Eye (tissue), 1 donor: ENCODE measurements around the gene ACOT12.
"Not testable (repeated sequence)": the region's sequence is repeated elsewhere in the genome, so short reads cannot be mapped to it uniquely, and the experiment has no call there.

Source experiments
- DNase-seq: peaks from one replicate; pipeline ENCODE4 v3.0.0-alpha.2; 2015

The ACOT12 gene

DNA sequence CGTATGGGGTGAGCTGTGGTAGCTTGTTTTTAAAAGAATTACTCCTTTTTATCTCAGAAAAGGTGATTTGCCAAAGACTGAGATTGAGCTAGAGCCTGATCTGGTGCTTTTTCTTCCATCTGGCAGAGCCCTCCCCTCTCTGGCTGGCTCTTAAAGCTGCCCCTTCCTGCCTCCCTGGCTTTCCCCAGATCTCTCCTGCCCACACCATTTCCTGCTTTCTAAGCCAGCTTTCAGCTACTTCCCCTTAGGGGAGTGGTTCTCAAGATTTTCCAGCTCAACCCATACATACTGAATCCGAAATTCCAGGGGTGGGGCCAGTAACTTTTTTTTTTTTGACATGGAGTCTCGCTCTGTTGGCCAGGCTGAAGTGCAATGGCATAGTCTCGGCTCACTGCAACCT is 4.8 kb upstream of the ACOT12 start:
- DNase-seq = no peak

DNA sequence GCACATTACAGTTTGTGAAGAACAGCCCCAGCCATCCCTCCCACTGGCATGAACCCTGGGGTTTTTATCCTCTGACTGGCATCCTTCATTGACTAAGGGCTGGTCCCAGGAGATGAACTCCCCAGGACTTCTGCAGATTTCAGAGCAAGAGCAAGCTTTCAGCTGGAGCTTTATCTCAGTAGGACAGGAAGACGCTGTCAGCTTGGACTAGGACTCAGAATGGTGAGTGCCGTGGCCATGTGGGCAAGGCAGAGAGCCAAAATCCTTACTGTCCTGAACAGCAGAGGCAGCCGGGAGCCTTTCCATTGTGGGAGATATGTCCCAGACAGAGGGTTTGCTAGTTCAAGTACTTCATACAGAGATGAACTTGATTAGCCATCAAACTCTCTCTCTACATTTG is 3.2 kb upstream of the ACOT12 start:
- DNase-seq = no peak

DNA sequence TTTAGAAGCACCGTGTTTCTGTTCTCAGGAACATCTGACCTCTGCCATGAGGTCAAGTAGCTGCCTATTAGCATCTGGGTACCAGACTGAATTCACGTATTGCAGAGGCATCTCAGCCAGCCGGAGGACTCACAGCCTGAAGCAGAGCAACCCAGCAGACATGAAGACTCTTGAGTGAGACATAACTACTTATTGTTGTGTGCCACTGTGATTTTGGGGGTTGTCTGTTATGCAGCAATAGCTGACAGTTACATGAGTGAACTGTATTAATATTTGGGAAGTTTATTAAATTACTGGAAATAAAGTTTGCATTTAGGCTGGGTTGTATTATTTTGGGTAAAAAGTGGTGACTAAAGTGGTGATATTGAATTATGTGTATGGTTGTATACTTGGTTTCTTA is 1.3 kb upstream of the ACOT12 start:
- no peak for DNase-seq

- DNase-seq = no peak
Measured at GRCh38 chr5:81393430-81393782, 528 bp downstream of the ACOT12 start.

DNA sequence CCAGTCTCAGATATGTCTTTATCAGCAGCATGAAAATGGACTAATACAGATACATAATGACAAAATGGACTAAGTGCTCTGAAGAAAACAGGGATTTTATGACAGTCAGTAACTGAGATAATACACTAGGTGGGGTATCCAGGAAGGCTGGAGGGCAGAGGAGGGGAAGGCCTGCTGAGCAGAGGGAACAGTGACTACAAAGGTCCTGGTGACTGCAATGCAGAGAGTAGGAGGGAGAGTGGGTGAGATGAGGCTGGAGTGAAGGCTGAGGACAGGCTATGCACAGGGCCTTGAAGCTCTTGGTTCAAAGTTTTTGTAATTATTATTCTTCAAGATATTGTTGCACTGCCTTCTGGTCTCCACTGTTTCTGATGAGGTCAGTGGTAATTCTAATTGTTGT is 4.9 kb downstream of the ACOT12 start:
- no peak for DNase-seq

DNA sequence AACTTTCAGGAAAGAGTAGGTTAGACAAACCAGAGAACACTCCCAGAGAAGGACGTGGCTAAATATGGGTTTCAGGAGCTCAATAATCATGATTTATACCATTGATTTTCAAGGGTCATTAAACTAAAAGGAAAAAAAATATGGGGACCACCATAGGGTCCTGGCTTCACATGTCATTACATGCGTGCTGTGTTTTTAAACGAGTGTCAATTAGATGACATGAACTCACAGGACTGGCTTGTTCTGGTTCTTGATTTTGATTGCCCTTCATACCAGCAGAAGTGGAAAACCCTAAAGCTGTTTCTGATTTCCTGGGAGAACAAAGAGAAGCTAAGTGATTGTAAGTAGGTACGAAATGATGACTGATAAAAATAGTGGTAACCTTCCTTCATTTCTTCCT is 5.8 kb downstream of the ACOT12 start:
- no peak for DNase-seq

- no peak for DNase-seq
Measured at GRCh38 chr5:81383867-81384266, 10.1 kb downstream of the ACOT12 start.

DNA sequence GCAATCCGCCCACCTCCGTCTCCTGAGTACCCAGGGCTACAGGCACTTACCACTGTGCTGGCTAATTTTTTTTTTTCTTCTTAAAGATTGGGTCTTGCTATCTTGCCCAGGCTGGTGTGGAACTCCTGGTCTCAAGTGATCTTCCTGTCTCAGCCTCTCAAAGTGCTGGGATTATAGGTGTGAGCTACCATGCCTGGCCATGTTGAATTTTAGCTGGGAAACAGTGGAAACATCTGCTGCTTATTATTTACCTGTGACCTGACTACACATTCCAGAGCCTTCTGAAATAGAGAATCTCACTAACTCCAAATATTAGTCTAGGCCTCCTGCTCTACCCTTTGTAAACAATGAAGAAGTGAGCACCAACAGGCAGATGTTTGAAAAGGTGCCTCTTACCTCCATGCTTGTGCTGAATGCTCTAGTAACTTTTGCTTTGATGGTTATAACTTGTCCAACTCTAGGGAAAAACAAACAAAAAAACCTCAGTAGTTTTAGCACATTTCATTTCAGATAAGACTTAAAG is 22.5 kb downstream of the ACOT12 start:
- no peak for DNase-seq

- DNase-seq = no peak
Measured at GRCh38 chr5:81370912-81371311, 23.0 kb downstream of the ACOT12 start.

GRCh38 chr5:81365541-81365940 is 28.4 kb downstream of the ACOT12 start:
- DNase-seq = no peak

DNA sequence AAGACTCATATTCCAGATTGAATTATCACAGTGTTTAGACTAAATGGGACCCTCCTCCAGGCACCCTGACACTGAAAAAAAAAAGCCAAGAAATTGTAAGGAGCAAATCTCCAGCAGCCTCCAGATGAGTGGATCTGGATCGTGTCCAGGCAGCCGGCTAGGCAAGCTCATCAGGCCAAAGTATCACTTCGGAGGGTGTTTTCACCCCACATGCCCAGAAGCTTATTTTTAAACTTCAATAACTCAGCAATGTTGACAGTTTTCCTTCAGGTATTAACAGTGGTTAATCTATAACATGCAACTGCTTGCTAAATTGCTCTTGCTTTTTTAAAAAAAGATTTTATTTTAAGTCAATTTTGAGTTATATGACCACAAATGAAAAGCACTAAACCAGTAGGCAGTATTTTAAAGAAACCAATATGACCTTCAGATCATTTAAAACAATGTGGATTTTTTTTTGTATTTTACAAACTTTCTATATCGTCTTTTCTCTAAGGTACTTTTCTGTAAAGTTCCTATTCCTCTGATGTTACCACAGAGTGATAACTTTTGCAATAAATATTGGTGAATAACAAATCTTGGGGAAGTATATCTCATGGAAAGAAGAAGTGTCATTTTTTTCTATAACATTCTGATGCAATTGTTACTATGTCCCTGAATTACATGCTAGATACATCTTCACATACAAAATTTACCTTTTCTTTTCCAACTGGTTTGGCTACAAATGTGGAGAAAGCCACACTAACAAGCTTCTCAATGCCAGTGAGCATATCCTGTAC is 30.7 kb downstream of the ACOT12 start:
- DNase-seq = no peak

DNA sequence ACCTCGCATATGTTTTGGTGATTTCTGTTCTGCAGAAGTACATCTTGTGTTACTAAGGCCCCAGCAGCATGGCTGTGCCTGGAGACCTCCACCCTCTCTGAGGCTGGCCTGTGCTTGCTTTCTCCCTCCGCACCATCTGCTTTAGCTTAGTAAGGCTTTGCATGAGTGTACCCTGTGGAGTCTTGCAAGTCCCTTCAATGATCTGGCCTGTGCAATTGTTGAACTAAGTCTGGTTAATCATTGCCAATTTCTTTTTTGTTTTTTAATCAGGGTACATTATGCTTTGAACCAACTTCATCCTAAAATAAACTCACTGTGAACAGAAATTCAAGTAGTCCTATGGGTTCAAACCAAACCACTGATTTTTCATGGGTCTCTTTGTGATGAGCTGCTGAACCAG is 32.3 kb downstream of the ACOT12 start:
- DNase-seq = no peak

DNA sequence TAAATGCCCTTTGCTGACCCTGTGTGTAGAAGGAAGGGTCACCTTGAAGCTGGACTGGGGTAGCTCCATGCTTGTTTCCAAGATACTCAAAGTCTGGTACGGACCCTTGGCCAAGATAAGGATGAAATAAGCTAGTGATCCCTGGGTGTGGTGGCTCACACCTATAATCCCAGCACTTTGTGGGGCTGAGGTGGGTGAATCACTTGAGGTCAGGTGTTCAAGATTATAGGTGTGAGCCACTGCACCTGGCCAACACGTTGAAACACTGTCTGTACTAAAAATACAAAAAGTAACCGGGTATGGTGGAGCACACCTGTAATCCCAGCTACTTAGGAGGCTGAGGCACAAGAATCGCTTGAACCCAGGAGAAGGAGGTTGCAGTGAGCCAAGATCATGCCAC is 33.3 kb downstream of the ACOT12 start:
- no peak for DNase-seq

GRCh38 chr5:81359881-81360280 is 34.1 kb downstream of the ACOT12 start:
- DNase-seq = no peak

- no peak for DNase-seq
Measured at GRCh38 chr5:81359108-81359507, 34.8 kb downstream of the ACOT12 start.

DNA sequence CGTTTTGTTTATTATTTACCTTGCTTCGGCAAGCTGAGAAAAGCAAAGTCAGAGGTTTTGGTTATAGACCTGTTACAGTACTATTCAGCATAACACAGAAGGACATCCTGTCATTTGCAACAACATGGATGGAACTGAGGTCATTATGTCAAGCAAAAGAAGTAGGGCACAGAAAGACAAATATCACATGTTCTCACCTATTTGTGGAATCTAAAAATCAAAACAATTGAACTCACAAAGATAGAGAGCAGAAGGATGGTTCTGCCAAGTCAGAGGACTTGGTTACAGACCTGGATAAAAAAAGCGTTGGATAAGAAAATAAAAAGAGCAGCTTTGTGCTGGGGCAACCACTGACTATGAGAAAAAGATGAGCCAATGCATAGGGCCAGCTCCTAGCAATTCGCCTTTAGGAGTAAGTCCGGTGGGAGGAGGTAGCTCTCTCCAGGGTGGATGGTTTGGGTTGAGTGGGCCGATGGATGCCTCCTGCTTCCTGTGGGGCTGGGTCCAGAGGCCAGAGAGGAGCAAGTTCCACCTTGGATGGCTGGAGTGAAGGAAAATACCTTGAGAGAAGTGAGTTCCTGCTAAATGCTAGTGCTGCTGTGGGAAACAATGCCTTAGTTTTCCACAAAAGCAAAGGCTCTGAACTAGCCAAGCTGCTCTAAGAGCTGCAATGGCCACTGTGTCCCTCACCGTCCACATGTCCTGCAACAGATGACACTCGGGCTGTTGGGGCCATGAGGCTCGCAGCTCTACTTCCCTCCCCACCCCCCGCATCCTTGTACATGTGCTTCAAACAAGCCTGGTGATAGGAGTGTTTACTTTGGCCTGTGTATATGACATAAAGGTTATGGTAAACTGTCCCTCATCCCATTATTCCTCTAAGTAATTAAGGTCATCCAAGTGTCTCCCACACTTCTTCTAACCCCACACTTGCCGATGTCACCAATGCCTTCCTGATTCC is 38.4 kb downstream of the ACOT12 start:
- no peak for DNase-seq

DNA sequence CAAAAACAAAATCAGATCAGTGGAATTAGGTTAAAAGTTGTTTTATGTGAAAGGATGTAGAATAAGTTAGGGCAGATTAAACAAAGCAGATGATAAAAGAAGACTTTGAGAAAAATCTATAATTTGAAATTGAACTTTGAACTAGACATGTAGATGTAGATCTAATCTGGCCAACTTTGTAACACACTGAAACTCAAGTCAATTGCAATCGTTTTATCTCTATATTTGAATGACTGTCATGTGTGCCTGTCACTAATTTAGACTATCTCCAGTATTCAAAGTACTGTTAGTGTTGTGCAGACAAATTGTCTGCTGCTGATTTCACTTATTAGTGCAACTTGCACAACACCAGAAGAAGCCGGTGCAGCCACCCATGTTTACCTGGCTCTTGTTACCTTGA is 39.8 kb downstream of the ACOT12 start:
- no peak for DNase-seq

DNA sequence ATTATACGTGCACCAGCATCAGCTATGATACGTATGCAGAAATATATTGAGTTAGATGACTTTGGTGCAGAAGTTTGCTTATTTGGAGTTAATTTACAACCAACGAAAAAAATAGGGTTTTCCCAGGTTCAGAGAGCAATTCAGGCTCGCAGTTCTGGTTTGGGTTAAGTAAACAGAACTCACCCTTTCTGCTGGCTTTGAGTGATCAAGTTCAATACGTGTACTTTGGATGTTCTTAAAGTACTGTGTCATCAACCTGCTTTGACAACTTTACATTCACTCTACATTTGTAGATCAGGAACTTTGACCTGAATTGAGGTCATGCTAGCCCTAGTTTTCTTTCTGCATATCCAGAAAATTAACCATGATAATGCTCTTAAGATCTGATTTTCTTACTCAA is 40.7 kb downstream of the ACOT12 start:
- DNase-seq = no peak

DNA sequence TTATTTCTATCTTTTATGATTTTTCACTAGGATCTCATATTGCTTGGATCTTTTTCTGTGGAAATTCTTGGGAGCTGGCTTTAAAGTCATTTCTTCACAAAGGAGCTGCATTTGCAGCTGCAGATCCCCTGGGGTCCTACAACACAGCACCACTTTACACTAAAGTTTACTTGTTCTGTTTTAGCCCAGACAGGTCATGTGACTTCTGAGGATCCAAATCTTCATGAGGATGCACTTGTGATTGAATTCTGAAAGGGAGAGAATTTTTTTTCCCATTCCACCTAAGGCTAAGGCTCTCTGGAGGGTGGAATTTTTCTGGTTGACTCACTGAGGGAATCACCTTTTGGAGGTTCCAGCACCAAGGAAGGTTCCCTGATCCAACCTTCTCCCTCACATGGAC is 43.4 kb downstream of the ACOT12 start:
- no peak for DNase-seq

- no peak for DNase-seq
Measured at GRCh38 chr5:81349161-81349560, 44.8 kb downstream of the ACOT12 start.

DNA sequence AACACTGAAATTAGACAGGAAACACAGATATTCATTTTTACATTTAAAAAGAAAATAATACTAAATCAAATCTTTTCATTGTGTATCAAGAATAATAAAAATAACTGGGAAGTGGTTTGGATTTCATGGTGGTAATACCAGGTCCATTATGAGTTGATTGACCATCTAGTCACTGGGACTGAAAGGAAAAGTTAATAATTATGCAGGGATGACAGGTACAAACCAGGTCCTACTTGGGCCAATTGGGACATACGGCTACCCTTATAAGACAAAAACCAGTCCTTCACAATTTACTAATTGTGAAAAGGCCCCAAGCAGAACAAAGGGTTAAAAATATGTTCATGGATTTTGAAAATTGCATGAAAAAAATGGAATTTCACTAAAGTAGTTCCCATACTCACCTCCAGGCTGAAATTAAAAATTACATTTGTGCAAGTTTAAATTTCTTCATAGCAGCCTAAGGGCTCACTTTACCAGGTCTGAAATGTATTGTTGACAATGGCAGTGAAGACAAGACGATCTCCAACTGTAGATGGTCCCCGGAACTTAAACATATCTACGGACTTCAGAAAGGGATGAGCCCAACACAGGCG is 48.4 kb downstream of the ACOT12 start:
- no peak for DNase-seq

GRCh38 chr5:81344736-81345135 is 49.2 kb downstream of the ACOT12 start:
- DNase-seq = no peak

DNA sequence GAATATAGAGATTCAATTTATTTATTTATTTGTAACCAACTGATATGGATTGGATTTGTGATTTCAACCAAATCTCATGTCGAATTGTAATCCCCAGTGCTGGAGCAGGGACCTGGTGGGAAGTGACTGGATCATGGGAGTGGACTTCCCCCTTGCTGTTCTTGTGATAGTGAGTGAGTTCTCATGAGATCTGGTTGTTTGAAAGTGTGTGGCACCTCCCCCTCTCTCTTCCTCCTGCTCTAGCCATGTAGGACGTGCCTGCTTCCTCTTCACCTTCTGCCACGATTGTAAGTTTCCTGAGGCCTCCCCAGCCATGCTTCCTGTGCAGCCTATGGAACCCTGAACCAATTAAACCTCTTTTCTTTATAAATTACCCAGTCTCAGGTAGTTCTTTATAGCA is 55.7 kb downstream of the ACOT12 start:
- DNase-seq = not testable (repeated sequence)

DNA sequence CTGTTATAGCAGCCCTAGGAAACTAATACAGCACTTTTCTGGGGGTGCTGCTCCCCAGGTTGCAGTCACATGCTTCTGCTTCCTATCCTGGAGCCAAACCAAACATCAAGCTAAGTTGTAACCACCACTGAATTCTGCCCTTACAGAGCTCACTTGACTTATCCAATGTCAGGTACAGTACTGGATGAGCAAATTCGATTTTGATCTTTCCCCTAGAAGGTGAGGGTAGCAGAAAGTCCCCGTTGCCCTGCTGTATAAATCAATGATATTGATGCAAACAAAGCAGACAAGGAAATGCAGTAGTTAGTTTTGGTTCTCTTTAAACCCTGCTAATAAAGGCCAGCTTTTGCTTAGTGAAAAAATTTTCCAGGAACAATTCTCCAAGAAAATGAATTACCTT is 56.1 kb downstream of the ACOT12 start:
- DNase-seq = no peak
